Bronchial epithelial cell (primary cell): ENCODE results near the gene SCARF1. TPM values are rescaled to one million over a fixed set of nuclear protein-coding genes. Genes with fewer than 3 reads are reported as not detected.
"Not testable (repeated sequence)": the region's sequence is repeated elsewhere in the genome, so short reads cannot be mapped to it uniquely, and the experiment has no call there.

Experiments used
- DNase-seq: peaks from one replicate; pipeline ENCODE4 v3.0.0-alpha.2; 2010; ENCODE audit warnings: low read depth
- FAIRE-seq: peaks from 2 replicates; lab custom pipeline; 2011; peaks lifted over from hg19 to GRCh38; lab: Jason Lieb, UNC
- H3K27me3 ChIP-seq: 2 replicates; pipeline ENCODE4 v1.5.1; 2011; ENCODE audit warnings: low read length; ENCODE audit not compliant: control insufficient read depth, insufficient read depth
- H3K36me3 ChIP-seq: 2 replicates; pipeline ENCODE4 v1.5.1; 2011; ENCODE audit warnings: low read length; ENCODE audit not compliant: control insufficient read depth, insufficient read depth
- H3K4me3 ChIP-seq: 2 replicates; pipeline ENCODE4 v1.5.1; 2011; ENCODE audit warnings: mild to moderate bottlenecking, low read depth, low read length, control low read depth
- CTCF ChIP-seq: IDR thresholded peaks from 2 replicates; pipeline ENCODE4 v1.5.1; 2011; ENCODE audit warnings: mild to moderate bottlenecking, moderate library complexity, low read length, control low read depth, inconsistent platforms; ENCODE audit not compliant: insufficient read depth, severe bottlenecking
- total RNA-seq: library from RNA; depleted of rRNA; stranded (reverse); fragments of >200 nt; gene quantifications from 2 replicates; pipeline ENCODE4 v1.2.1, GENCODE V29; 2014

SCARF1 gene
- total RNA-seq, 1 donor from 2014 or later: 0.53 TPM

GRCh38 chr17:1684378-1685189 is 39.1 kb upstream of the SCARF1 start, which contains the start of gene PRPF8:
PRPF8 (minus strand) TSS chr17:1684867; CDS start chr17:1684571, 296 bp downstream.
- FAIRE-seq: no peak

GRCh38 chr17:1683459-1683858 is 37.9 kb upstream of the SCARF1 start:
- H3K36me3 ChIP-seq: peaks cover 27% of the 10 kb centered on the region
- no peaks in the 10 kb centered on the region for H3K27me3 ChIP-seq
- TF ChIP-seq CTCF: no peak
- no peak for DNase-seq
- peak overlapping the region; percentile 90 for H3K4me3 ChIP-seq
- no peak for FAIRE-seq

More at GRCh38 chr17:1684378-1685189, 39.1 kb upstream of the SCARF1 start, which contains the start of gene PRPF8:
- DNase-seq: peak; percentile 93
- Histone ChIP-seq H3K4me3 (peak within 1 kb of the TSS; percentile 90), H3K27me3 (no peaks in the 10 kb centered on the region), H3K36me3 (peaks cover 20% of the 10 kb centered on the region)
- TF ChIP-seq CTCF: no peak

DNA sequence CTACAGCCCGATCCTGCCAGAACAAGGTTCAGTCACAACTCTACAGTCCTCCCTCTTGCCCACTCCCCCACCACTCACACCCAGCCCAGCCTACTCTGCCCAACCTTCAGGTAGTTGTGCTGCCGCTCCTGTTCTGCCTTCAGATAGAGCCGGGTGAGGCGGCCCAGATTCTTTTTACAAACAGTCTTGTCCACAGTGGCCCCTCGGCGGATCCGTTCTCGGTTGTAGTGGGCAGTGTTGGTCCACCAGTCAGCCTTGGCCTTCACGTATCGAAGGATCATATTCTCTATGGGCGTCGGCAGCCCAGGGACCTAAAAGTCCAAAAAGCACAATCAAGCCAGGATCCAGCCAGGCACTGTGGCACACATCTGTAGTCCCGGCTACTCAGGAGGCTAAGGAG is 30.9 kb upstream of the SCARF1 start:
- no peak for TF ChIP-seq CTCF
- no peaks in the 10 kb centered on the region for H3K27me3 ChIP-seq
- H3K4me3 ChIP-seq: no peak overlapping the region
- peaks cover 49% of the 10 kb centered on the region for H3K36me3 ChIP-seq
- no peak for DNase-seq
- no peak for FAIRE-seq

DNA sequence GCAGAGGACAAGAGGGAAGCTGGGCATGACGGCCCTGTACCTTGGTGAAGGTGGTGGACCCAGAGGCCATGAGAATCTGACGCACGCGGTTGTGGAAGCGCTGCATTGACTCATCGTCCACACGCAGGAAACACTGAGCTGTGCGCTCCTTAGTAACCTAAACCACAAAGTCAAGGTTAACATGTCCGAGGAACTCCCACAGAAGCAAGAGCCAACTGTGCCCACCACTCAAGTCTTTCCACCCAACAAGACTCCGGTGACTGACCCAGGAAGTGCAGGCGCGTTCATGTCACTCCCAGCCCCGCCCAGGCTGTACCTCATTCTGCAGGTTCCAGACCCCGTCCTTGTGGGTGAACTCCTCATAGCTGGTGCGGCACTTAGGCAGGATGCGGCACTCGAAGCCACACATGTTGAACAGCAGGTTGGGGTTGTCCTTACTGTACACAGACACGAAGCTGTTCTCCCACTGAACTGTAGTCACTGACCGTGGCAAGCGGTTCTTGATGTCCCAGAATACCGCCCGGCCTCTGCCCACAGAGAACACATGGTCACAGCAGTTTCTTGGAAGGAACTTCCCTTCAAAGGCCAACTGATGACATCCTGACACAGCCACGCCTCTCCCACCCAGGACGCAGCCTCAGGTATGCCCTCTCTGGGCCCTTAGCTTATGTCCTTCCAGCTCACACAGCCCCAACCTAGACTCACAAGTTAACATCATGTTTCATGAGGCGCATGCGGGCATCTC is 27.7 kb upstream of the SCARF1 start:
- peaks cover 37% of the 10 kb centered on the region for H3K36me3 ChIP-seq
- TF ChIP-seq CTCF: no peak
- no peaks in the 10 kb centered on the region for H3K27me3 ChIP-seq
- H3K4me3 ChIP-seq: no peak overlapping the region
- DNase-seq (no peak), FAIRE-seq (peak; percentile 28)

GRCh38 chr17:1663934-1664333 is 18.4 kb upstream of the SCARF1 start:
- not testable (repeated sequence) for FAIRE-seq, H3K4me3 ChIP-seq, DNase-seq, H3K27me3 ChIP-seq
- H3K36me3 ChIP-seq: peaks cover 33% of the 10 kb centered on the region

GRCh38 chr17:1661045-1661444 is 15.5 kb upstream of the SCARF1 start:
- no peaks in the 10 kb centered on the region for H3K27me3 ChIP-seq
- peaks cover 46% of the 10 kb centered on the region for H3K36me3 ChIP-seq
- TF ChIP-seq CTCF: no peak
- no peak for FAIRE-seq
- DNase-seq: no peak
- no peak overlapping the region for H3K4me3 ChIP-seq
